Astrocyte (in vitro differentiated cells and primary cell): ENCODE data around the gene TTC12.

ENCODE experiments used
- EZH2 ChIP-seq: IDR thresholded peaks from 2 replicates; pipeline ENCODE4 v1.6.1; 2012; ENCODE audit warnings: mild to moderate bottlenecking, low read length, inconsistent platforms; ENCODE audit not compliant: insufficient read depth
- TF ChIP-seq, protein P1 (sequence below): IDR thresholded peaks from 2 replicates; pipeline ENCODE4 v1.5.1; 2011; ENCODE audit warnings: low read depth, mild to moderate bottlenecking, inconsistent platforms, low read length, moderate library complexity; ENCODE audit not compliant: insufficient read depth

DNA sequence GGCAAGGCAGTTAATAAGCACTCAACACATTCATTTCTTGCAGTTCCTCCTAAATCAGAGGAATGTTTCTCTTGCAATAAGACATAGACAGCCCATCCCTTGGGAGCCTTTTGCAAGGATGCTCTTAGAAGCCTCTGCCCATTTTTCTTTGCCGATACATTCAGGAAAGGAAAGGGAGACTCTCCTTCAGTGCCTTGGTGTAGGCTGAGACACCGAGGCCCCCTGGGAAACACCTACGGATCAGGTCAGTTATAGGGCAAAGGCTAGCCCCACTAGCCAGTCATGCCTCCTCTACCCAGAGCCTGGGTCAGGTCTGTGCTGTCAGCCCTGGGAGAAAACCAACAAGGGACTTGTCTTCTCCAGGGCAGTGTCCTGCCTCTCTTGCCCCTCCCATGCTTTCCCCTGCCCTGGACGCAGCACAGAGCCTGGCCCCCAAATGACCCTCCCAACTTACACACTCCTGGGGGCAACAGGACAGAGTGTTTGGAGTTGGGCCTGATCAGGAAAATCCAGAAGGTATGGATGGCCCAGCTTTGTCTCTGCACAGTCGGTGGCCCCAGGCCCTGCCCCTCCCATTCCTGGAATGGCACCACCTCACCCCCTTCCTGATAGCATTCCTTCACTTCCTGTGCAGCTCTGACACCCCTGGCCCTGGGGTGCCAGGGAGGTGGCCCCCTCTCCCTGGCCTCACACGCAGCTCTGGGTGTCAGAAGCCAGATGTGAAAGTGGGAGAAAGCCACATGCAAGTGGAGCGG, 91.5 kb downstream of the TTC12 start:
- TF ChIP-seq, protein P1, sequence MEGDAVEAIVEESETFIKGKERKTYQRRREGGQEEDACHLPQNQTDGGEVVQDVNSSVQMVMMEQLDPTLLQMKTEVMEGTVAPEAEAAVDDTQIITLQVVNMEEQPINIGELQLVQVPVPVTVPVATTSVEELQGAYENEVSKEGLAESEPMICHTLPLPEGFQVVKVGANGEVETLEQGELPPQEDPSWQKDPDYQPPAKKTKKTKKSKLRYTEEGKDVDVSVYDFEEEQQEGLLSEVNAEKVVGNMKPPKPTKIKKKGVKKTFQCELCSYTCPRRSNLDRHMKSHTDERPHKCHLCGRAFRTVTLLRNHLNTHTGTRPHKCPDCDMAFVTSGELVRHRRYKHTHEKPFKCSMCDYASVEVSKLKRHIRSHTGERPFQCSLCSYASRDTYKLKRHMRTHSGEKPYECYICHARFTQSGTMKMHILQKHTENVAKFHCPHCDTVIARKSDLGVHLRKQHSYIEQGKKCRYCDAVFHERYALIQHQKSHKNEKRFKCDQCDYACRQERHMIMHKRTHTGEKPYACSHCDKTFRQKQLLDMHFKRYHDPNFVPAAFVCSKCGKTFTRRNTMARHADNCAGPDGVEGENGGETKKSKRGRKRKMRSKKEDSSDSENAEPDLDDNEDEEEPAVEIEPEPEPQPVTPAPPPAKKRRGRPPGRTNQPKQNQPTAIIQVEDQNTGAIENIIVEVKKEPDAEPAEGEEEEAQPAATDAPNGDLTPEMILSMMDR = no peak
- TF ChIP-seq EZH2 = no peak
